NCI-H1436 (cell line): ENCODE results near the gene PIGQ.

ENCODE experiments used
- DNase-seq: peaks from one replicate; lab custom pipeline; 2025; lab: John Stamatoyannopoulos, UW

The PIGQ gene

DNA sequence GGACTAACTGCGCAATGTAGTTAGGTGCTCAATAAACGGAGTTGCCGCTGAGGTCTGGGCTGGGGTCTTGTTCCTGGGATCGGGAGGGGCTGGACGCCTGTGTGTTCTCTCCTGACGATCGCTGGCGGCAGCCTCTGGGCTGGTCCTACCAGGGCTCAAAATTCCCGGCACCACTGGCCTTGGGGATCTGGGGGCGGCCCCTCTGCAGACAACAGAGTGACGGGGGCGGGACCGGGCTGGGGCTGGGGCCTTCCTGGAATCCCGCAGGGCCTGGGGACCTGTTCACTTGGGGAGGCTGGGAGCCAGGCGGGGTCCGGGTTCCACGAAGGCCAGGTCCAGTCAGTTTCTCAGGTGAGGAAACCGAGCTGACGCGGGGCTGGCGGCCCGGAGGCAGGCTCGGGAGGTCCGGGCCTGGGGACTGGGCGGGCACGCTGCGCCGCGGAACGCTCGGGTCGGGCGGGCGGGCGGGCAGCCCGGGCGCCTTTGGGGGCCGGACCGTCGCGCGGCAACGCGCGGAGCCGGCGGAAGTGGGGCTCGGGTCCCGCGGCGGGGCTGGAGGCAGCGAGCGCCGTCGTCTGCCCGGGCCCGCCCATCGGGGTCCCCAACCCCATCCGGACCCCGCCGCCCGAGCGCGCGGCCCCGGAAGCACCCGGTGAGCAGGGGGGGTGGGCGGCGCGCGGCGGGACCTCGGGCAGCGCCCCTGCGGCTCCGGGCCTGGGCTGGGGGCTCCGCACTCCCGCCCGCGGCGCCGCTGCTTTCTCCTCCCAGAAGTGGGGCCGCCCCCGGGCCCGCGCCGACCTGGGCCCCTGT, at the start of gene PIGQ:
PIGQ (plus strand) TSS at position 524 of the 810 bp plus-strand sequence. CDS start 4,107 bp downstream, outside the sequence.
- peak; percentile 22 for DNase-seq

DNA sequence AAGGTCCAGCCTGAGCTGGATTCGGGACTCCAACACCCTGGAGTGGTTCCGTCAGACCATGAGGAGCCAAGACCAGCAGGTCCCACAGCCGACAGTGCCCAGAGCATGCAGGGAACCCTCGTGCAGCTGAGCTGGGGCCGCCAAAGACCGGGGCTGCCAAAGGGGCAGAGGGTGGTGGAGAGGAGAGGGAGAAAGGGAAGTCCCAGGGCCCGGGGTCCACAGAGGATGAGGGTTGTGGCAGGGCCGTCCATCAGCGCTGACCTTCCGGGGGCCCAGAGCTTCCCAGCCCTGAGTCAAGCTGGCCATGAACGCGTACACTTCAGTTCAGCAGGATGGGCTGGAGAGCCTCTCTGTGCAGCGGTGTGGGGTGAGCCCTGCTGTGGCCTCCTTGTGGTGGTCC, 48.9 kb upstream of the PIGQ start:
- no peak for DNase-seq

DNA sequence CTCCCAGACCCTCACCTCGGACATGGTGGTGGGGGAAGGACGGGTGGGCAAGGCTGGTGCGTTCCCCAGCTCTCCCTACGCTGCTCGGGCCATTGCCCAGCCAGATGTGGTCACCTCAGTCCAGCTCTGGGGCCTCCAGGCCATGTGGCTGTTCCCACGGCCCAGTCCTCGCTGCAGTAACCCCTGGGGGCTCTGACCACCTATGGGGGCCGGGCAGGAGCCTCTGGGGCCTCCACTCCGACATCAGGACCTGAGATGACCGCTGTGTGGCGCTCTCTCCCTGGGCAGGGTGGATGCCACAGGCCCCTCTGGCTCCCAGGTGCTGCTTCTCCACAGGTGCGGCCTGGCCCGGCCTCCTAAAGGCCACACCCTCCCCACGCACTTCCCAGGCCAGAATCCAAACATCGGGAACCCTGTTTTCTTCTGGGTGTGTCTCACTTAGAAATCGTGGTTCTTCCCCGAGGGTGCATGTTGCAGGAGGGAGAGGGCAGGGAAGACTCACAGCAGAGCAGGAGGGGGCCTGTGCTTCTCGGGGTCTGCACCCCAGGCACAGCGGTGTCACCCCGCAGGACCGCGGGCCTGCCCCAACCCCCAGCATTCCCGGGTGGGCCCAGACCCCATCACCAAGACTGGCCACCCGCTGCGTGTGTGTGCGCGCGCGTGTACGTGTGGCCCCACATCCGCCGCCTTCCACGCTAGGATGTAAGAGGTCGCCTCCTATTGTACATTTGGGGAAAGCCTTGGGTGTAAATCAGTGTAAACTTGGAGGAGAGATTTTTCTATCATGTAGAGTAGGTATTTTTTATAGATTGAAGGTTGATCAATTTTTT, 48.2 kb upstream of the PIGQ start:
- no peak for DNase-seq

DNA sequence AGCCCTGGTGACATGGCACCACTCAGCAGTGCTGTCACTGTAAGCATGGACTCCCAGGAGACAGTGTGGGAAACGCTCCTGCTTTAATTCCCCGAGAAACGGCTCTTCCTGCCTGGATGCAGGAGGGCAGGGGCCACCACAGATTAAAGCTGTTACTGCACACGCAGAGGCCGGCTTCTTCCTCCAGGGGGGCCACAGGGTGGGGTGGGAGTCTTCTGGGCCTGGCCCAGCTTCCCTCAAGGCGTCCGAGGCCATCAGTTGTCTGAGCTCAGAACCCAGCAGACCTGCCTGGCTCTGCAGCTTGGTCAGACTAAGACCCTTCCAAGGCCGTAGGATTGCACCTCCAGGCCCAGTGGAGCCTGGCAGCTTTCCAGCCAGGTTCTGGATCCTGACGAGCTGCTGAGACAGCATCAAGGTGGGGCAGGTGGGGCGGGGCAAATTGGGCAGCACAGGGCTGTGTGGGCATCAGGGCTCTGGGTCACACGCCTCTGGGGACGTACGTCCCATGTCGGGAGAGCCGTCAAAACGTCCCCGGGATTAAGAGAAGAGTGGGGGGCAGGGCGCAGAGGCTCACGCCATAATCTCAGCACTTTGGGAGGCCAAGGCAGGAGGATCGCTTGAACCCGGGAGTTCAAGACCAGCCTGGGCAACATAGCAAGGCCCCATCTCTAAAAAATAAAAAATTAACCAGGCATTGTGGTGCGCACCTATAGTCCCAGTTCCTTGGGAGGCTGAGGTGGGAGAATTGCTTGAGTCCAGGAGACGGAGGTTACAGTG, 47.3 kb upstream of the PIGQ start:
- no peak for DNase-seq

DNA sequence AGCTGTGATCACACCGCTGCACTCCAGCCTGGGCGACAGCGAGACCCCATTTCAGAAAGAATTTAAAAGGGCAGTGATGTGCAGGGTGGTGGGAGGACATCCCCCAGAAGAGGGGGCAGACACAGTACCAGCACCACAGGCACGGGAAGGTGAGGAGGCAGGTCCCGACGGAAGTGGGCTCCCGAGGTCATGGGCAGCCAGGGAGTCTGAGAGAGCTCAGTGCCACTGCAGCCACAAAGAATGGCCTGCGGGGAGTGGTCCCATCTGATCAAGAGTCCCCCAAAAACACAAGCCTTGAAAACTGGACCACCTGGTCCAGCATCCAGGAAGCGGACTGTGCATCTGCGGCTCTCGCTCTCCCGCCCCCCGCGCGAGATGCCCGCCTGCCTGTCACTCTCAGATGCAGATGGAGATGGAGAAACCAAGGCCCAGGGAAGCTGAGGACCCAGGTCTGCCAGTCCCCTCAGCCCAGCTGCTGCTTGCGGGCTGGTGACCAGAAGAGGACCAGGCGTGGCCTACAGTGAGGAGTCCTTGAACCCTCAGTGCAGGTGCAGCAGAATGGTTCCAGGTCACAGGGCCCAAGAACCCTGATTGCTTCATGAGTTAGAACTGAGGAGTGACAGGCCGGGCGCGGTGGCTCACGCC, 46.5 kb upstream of the PIGQ start:
- DNase-seq = no peak

DNA sequence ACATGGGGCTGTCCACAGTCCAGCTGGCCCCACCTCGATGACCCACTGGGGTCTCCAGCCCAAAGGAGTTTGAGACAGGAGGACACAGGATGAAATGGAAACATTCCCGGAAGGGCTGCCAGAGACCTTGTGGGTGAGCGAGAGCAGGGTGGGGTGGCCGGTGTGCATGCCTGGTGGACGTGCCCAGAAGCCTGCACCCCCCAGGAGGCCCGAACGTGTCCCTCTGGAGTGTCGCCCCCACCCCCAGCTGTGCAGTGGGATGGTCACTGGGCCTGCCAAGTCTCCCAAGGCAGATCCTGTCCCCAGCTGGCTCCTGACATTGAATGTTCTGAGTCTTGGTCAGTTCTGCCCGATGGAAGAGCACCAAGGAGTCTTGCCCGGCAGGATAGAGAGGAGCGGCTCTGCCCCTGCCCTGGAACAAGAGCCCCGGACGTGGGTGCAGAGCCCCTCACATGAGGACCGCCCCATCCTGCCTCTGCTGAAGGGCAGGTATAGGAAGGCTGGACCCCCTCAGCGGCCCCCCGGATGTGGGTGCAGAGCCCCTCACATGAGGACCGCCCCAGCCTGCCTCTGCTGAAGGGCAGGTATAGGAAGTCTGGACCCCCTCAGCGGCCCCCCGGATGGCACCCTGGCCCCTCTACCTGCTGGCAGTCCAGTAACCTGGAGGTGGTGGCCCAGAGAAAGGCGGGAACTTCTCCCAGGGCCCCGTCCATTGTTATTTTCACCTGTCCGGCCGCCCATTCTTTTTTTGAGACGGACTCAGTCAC, 45.3 kb upstream of the PIGQ start:
- DNase-seq = no peak

DNA sequence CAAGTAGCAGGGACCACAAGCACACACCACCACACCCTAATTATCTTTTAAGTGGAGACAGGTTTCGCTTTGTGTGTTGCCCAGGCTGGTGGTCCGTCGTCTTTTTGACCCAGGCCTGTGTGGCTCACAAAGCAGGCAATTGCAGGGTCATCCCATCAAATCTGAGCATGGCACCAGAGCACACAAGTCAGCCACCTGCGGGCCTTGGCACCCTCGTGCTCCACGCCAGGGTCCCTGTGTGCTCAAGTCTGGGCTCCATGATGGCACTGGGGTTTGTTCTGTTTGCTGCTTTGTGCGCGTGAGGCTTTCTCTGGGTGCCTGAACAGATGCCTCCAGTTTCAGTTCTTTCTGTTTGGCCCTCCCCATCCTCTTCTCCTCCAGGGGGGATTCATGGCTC, 44.6 kb upstream of the PIGQ start:
- DNase-seq = no peak

DNA sequence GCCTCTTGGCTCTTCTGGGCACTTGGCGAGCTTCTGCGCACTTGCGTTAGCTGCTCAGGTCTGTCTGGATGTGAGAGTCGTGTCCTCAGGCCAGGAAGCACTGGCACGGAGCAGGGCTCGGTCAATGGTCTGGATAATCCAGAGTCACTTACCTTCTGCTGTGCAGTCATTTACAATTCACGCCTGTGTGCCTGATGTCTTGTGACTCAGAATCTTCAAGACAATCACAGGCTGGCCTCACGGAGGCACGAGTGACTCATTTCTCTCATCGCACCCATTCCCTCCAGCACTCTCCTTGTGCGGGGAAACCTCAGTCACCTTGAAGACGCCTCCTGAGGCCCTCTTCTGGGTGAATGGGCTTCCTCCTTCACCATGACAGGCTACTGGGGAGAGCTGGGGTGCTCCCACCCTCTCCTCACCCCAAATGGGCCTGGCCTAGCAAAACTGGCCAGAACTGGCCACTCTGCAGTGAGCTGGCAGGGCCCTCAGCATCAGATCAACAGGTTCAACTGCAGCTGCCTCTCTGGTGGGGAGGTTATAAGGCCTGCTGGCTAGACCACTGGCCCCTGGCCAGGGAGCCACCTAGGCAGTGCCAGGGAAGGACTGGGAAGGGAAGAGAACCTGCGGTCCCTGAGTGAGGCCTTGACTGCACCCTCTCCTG, 44.1 kb upstream of the PIGQ start:
- DNase-seq = no peak

DNA sequence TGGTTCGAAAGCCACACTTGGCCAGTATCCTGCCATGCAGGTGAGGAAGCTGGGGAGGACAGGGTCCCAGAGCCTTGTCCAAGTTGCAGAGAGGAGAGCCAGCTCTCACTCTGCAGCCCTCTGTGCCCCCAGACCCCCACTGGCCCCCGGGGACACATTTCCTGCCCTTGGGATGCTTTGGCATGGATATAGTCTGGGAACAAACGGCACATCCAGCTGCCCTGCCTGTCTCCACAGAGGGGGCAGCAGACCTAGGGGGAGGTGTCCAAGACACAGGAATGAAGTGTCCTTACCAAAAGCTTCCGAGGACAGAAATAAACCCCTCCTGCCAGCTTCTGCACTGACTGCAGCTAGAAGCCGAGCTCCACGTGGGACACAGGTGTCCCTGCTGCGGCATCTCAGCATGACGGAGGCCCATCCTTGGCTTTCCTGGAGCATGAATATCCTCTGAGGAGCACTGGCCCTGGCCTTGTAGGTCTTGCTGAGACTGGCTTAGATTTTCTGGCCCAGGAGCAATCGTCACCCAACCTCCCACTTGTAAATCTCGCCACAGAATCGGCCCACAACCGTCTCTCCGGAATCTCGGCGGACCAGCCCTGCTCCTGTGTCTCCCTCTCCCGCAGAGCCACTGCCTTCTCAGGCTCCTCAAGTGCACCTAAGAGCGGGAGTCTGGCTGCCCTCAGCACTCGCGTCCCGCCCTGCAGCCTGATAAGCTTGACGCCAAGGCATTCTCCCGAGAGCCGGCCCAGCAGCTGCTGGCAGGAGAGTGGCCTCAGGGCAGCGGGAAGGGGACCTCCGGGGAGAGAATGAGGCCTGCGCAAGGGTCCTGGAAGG, 43.4 kb upstream of the PIGQ start:
- DNase-seq = no peak

DNA sequence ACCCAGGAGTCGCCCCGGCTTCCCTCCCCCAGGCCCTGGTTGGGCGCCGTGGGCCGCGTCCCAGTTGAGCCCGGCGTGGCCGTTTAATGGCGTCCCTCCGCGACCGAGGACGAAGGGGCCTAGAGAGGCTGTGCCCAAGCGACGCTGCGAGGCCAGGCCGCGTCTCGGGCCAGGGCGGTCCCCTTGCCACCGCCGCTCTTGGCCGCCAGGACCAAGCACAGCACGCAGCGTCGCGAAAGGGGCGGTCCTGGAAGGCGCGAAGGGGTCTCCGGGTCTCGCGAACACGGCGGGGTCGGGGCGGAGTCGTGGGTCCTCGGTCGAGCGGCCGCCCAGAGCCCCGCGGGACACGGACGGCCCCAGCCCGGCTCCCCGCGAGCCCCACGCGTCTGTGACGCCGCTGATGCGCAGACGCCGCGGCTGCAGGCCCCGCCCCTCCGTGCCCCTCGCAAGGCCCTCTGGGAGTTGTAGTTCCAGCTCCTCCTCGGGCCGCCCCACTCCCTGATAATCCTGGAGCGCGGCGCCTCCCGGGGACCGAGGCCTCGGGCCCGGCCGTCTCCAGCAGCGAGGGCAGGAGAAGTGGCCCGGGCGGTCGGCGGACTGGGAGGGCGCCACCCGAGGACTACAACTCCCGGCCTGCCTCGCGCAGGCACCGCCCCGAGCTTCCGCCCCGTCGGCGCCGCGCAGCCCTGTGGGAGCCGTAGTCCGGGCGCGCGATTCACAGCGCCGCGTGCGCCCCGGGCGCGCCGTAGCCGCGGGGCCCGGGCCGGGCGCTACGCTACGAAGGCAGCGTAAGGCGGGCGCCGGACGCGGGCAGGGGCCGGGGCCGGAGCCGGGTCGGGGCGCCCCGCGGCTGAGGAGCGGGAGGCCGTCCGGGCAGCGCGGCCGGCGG, 42.5 kb upstream of the PIGQ start, which contains the start of gene CAPN15:
CAPN15 (plus strand) TSS at position 698 of the 889 bp plus-strand sequence. CDS start 19,127 bp downstream, outside the sequence.
- peak; percentile 85 for DNase-seq

DNA sequence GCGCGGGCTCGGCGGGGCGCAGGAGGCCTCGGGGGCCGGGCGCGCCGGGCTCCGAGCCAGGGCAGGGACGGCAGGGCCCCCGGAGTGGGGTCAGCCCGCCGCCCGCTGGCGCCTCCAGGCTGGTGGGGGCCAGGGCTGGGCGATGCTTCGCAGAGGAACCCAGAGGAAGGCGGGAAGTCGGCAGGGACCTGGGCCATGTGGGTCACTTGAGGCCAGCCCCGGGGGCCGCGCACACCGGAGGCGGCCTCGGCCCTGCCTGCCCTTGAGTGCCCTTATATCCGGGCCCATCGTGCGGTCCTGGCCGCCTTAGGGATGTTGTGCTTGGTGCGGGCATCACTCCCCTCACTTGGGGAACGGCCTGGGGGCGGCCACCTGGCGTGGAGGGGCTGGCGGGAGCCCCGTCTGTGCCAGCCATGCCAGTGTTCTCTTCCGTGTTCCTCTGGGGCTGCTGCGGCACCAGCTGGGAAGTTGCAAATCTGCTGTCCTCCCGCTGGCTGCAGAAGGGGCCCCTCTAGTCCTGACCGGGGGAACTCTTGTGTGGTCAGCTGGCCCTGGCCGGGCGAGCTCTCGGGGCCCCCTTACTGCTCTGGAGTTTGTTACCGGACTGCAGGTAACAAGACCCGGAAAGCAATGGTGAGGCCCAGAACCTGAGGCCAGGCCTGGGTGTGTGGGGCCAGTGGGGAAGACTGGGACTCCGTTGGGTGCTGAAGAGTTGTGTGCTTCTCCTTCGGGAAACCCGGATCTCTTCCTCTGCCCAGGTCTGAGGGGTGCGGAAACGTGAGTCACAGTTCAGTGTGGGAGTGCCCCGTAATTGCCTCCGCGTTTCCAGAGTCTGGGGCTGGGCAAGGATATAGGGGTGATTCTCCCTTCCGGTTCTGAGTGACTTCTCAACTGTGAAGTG, 41.4 kb upstream of the PIGQ start:
- DNase-seq = no peak

DNA sequence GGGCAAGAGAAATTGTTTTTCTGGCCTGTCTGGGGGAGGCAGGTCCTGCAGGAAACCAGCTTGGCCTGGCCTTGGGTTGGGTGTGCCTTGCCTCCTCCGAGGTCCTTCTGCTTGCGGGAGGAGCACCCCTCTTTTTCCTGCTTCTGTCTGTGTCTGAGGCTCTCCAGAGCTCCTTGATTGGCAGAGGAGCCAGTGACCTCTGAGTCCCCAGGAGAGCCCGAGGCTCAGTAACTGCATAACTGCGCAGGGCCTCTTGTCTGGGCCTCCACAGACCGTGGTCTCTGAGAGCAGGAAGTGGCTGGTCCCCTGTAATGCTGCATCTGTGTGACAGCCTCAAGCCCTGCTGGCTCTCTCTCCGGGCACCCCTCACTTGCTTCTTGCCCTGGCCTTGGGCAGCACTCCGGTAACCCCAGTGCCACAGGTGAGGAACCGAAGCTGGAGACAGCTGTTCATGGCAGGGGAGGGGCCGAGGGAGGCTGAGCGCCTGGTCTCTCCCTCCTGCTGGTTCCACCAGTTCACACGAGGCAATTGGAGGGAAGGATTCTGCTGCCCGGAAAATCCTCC, 40.7 kb upstream of the PIGQ start:
- no peak for DNase-seq

DNA sequence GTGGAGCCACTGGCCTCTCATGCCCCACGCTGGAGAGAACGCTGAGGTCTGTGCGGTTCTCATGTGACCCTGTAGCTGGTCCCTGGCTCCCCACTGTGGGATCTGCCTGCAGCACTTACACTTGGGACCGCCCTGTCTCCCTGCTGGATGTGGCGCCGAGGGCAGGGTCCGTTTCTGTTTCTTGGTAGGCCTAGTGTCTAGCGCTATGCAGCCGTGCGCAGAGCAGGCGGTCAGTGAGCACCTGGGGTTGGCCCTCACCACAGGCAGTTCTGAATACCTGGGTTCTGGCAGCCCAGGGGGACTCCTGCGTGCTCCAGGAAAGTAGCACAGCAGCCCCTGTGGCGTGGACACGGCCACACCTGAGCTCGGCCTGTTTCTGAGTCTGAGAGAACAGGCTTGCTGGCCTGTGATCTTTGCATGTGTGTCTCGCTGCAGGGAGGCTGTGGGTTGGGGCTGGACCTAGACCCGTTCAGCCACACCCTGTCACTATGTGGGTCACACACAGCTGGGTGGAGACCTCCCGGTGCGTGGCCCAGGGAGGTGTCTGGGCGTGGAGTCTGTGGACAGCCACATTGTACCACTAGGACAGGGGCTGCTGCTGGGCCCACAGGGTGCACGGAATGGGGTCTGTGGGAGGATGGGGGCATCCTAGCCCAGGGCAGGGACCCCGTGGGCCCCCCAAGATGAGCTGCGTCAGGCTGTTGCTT, 39.5 kb upstream of the PIGQ start:
- DNase-seq = no peak

DNA sequence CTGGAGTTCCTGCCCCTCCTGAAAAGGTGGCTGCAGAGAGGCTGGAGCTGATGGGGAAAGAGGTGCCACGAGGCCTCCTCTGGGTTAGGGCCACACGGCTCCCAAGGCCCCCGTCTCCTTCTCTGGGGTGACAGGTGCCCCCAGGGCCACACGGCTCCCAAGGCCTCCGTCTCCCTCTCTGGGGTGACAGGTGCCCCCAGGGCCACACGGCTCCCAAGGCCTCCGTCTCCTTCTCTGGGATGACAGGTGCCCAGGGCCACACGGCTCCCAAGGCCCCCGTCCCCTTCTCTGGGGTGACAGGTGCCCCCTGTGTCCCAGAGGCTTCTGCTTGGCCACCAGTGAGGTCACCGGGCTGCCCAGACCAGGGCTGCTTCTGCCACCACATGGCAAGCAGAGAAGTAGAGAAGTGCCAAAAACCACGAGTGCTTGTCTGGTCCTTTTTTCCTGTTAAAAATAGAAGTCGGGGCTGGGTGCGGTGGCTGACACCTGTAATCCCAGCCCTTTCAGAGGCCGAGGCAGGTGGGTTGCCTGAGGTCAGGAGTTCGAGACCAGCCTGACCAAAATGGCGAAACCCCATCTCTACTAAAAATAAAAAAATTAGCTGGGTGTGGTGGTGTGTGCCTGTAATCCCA, 38.2 kb upstream of the PIGQ start:
- DNase-seq = no peak

DNA sequence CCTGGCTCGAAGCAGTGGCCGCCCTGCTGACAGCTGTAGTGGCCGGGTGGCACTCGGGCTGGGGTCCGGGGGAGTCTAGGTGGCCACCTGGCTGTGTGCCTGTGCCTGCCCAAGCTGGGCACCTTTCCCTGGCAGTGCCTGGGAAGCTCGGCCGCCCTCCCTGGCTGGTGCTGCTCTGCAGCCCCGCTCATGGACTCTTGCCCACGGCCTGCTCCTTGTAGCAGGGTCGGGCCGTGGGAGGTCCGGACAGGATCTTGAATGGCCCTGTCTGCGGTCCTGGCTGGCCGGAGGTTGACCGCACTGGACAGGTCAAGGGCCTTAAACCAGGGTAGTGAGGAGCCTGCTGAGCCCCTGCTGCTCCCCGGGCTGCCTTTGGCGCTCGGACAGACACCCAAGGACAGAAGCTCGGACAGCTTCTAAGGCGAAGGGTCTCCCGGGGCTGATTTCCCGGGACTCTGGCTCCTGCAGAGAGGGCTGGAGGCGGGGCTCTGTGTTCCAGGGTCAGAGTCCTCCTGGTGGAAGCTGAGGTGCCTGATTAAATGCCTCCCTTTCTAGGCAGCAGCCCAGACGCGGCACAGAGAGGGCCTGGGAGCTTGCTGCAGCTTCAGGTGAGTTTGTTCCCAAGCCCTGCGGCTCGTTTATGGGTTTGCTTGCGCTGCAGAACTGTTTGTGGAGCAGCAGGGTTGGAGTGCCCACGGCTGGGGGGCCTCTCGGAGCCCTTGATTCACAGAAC, 36.2 kb upstream of the PIGQ start:
- DNase-seq = no peak
